GM23338 (cell line): ENCODE data around the gene NEK8. TPM values are rescaled to one million over a fixed set of nuclear protein-coding genes. Genes with fewer than 3 reads are reported as not detected.

Source experiments
- ATAC-seq: fragments of 200-7000 bp; cut with Tn5 transposase; 3 replicates; pipeline ENCODE4 v1.9.1; 2020
- DNase-seq: peaks from one replicate; pipeline ENCODE4 v3.0.0-alpha.2; 2015; ENCODE audit warnings: low spot score
- H2AFZ ChIP-seq: fragments of 200-600 bp; sonication (generic); 2 replicates; pipeline ENCODE4 v1.8.0; 2016; ENCODE audit warnings: antibody characterized with exemption, mild to moderate bottlenecking, moderate library complexity
- H3F3A ChIP-seq: fragments of 200-600 bp; sonication (generic); replicated peaks from 2 replicates; pipeline ENCODE4 v1.8.0; 2017; ENCODE audit warnings: antibody characterized with exemption, mixed run types, low read depth
- H3K27ac ChIP-seq: fragments of 200-600 bp; sonication (generic); 2 replicates; pipeline ENCODE4 v1.6.1; 2016; ENCODE audit warnings: low read depth
- H3K27me3 ChIP-seq: fragments of 200-600 bp; sonication (generic); 2 replicates; pipeline ENCODE4 v1.8.0; 2016; ENCODE audit warnings: mild to moderate bottlenecking, mixed run types, moderate library complexity; ENCODE audit not compliant: insufficient read depth
- H3K36me3 ChIP-seq: fragments of 200-600 bp; sonication (generic); 2 replicates; pipeline ENCODE4 v1.8.0; 2016; ENCODE audit warnings: mild to moderate bottlenecking; ENCODE audit not compliant: insufficient read depth
- H3K4me1 ChIP-seq: fragments of 200-600 bp; sonication (generic); 2 replicates; pipeline ENCODE4 v1.8.0; 2016; ENCODE audit warnings: mild to moderate bottlenecking, moderate library complexity; ENCODE audit not compliant: insufficient read depth
- H3K4me2 ChIP-seq: fragments of 200-600 bp; sonication (generic); 2 replicates; pipeline ENCODE4 v1.7.1; 2017; ENCODE audit warnings: mixed run types
- H3K4me3 ChIP-seq: fragments of 200-600 bp; sonication (generic); 2 replicates; pipeline ENCODE4 v1.6.1; 2016; ENCODE audit warnings: mixed run types
- H3K79me2 ChIP-seq: fragments of 200-600 bp; sonication (generic); replicated peaks from 2 replicates; pipeline ENCODE4 v1.8.0; 2017; ENCODE audit warnings: mild to moderate bottlenecking; ENCODE audit not compliant: insufficient read depth
- H3K9me2 ChIP-seq: fragments of 200-600 bp; sonication (generic); 2 replicates; pipeline ENCODE4 v1.8.0; 2017; ENCODE audit not compliant: insufficient read depth
- H4K20me1 ChIP-seq: fragments of 200-600 bp; sonication (generic); replicated peaks from 2 replicates; pipeline ENCODE4 v1.8.0; 2017; ENCODE audit warnings: mild to moderate bottlenecking; ENCODE audit not compliant: insufficient read depth
- H3K27ac Mint-ChIP-seq: 2 replicates; pipeline ENCODE4 v1.8.0; 2020; ENCODE audit warnings: inconsistent platforms, mild to moderate bottlenecking, moderate library complexity, mixed read lengths
- H3K27me3 Mint-ChIP-seq: 3 replicates; pipeline ENCODE4 v1.8.0; 2022; ENCODE audit warnings: low read depth, mild to moderate bottlenecking, moderate library complexity, mixed read lengths, inconsistent platforms; ENCODE audit not compliant: insufficient read depth, poor library complexity
- H3K36me3 Mint-ChIP-seq: 3 replicates; pipeline ENCODE4 v1.8.0; 2021; ENCODE audit warnings: low read depth, mild to moderate bottlenecking, inconsistent platforms, moderate library complexity, mixed read lengths
- H3K4me1 Mint-ChIP-seq: 3 replicates; pipeline ENCODE4 v1.8.0; 2020; ENCODE audit warnings: mild to moderate bottlenecking, inconsistent platforms, mixed read lengths
- H3K4me3 Mint-ChIP-seq: 3 replicates; pipeline ENCODE4 v1.8.0; 2021; ENCODE audit warnings: moderate library complexity, mild to moderate bottlenecking, inconsistent platforms, mixed read lengths
- H3K9me3 Mint-ChIP-seq: 3 replicates; pipeline ENCODE4 v1.8.0; 2020; ENCODE audit warnings: moderate library complexity, mild to moderate bottlenecking, inconsistent platforms, mixed read lengths
- CREB1 ChIP-seq: fragments of 250-450 bp; sonication (Bioruptor Pico); IDR thresholded peaks from 2 replicates; pipeline ENCODE4 v1.5.0; 2020; ENCODE audit warnings: low read depth, mild to moderate bottlenecking, moderate library complexity
- CTCF ChIP-seq, 2 experiments: fragments of 200-600 bp in 1 of 2; sonication (generic) in 1 of 2; conservative IDR thresholded peaks; 2 replicates each; pipeline versions ENCODE4 v1.5.1 to v1.6.1; 2016 to 2017; ENCODE audit warnings: antibody characterized with exemption in 2 of 2, low read depth in 2 of 2, mild to moderate bottlenecking in 2 of 2, moderate library complexity in 1 of 2
- EZH2 ChIP-seq: fragments of 200-600 bp; sonication (generic); IDR thresholded peaks from one replicate; pipeline ENCODE4 v1.8.0; 2017; ENCODE audit warnings: antibody characterized with exemption, mild to moderate bottlenecking, low read depth; ENCODE audit not compliant: unreplicated experiment
- EZH2phosphoT487 ChIP-seq: fragments of 200-600 bp; sonication (generic); IDR thresholded peaks from one replicate; pipeline ENCODE4 v1.8.1; 2018; ENCODE audit warnings: antibody characterized with exemption; ENCODE audit not compliant: unreplicated experiment
- JUNB ChIP-seq: IDR thresholded peaks from one replicate; pipeline ENCODE4 v1.6.1; 2016; ENCODE audit warnings: antibody characterized with exemption; ENCODE audit not compliant: unreplicated experiment
- NANOG ChIP-seq: IDR thresholded peaks from 2 replicates; pipeline ENCODE4 v1.6.1; 2016; ENCODE audit warnings: antibody characterized with exemption, borderline replicate concordance
- POLR2AphosphoS5 ChIP-seq: IDR thresholded peaks from 2 replicates; pipeline ENCODE4 v1.6.1; 2016; ENCODE audit warnings: antibody characterized with exemption, low read depth
- REST ChIP-seq: IDR thresholded peaks from one replicate; pipeline ENCODE4 v1.6.1; 2018; ENCODE audit warnings: antibody characterized with exemption; ENCODE audit not compliant: unreplicated experiment
- STAT1 ChIP-seq: IDR thresholded peaks from one replicate; pipeline ENCODE4 v1.6.1; 2016; ENCODE audit warnings: antibody characterized with exemption; ENCODE audit not compliant: unreplicated experiment
- ZNF114 ChIP-seq: fragments of 250-450 bp; sonication (Bioruptor Pico); IDR thresholded peaks from 2 replicates; pipeline ENCODE4 v1.5.0; 2020; ENCODE audit warnings: mild to moderate bottlenecking, moderate library complexity
- ZNF331 ChIP-seq: fragments of 250-450 bp; sonication (Bioruptor Pico); IDR thresholded peaks from 2 replicates; pipeline ENCODE4 v1.5.0; 2020; ENCODE audit warnings: low read depth, mild to moderate bottlenecking, moderate library complexity
- ZNF462 ChIP-seq: fragments of 250-450 bp; sonication (Bioruptor Pico); IDR thresholded peaks from 2 replicates; pipeline ENCODE4 v1.5.0; 2020; ENCODE audit warnings: mild to moderate bottlenecking, moderate library complexity
- polyA plus RNA-seq: library from polyadenylated mRNA; unstranded; fragments of >200 nt; fragmentation: Nextera tagmentation; extraction: Ambion mirVana; gene quantifications from 2 replicates; pipeline ENCODE4 v1.2.1, GENCODE V29; 2016
- total RNA-seq: library from RNA; depleted of rRNA; stranded (reverse); fragments of >200 nt; shearing (Covaris generic); gene quantifications from 2 replicates; pipeline ENCODE4 v1.2.3, GENCODE V29; 2014
- TF ChIP-seq, protein P1 (sequence below): IDR thresholded peaks from 2 replicates; pipeline ENCODE4 v1.6.1; 2016; ENCODE audit warnings: antibody characterized with exemption

Gene NEK8
- total and polyA plus RNA-seq, 2 experiments from 2014 or later: 10.0 to 14.9 TPM

DNA sequence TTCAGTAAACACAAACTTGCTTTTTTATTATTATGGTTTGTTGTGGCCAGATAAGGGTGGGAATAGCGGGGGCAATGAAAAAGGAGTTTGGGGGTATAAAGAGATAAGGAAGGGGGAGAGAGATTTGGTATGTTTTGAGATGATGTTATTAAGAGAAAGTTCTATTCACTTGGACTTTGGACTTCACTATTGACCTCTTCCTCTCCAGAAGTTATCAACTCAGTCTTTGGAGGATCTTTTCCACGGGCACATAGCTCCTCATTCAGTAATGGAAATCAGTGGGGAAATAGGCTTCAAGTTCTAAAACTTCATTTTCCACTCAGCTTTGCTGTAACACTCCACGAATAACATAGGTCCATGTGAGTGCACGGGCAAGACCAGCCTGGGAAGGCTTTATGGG is 40.1 kb upstream of the NEK8 start:
- no peaks in the 10 kb centered on the region for H3K79me2 ChIP-seq
- Mint-ChIP-seq H3K36me3 (peaks cover 97% of the 10 kb centered on the region), H3K27me3 (peaks cover 4% of the 10 kb centered on the region), H3K9me3 (no peaks in the 10 kb centered on the region), H3K27ac (no peak overlapping the region), H3K4me3 (no peak overlapping the region), H3K4me1 (no peaks in the 10 kb centered on the region)
- H3K4me1 ChIP-seq: no peaks in the 10 kb centered on the region
- H3F3A ChIP-seq: no peaks in the 10 kb centered on the region
- H3K4me2 ChIP-seq: no peak overlapping the region
- ATAC-seq (no peak), DNase-seq (no peak)
- TF ChIP-seq ZNF331 (CRISPR knock-in tag) (no peak), STAT1 (no peak), EZH2 (no peak), EZH2phosphoT487 (no peak), ZNF114 (no peak), REST (no peak), NANOG (no peak), POLR2AphosphoS5 (no peak), CTCF (conservative IDR thresholded peaks at IDR 0.05; ENCODE audit: low read depth in 2 of 2) (no peak), ZNF462 (CRISPR knock-in tag) (no peak), CREB1 (CRISPR knock-in tag) (no peak), JUNB (no peak)
- TF ChIP-seq, protein P1, sequence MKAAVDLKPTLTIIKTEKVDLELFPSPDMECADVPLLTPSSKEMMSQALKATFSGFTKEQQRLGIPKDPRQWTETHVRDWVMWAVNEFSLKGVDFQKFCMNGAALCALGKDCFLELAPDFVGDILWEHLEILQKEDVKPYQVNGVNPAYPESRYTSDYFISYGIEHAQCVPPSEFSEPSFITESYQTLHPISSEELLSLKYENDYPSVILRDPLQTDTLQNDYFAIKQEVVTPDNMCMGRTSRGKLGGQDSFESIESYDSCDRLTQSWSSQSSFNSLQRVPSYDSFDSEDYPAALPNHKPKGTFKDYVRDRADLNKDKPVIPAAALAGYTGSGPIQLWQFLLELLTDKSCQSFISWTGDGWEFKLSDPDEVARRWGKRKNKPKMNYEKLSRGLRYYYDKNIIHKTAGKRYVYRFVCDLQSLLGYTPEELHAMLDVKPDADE: no peak
- peaks cover 2% of the 10 kb centered on the region for H4K20me1 ChIP-seq
- no peak overlapping the region for H3K4me3 ChIP-seq
- H3K27ac ChIP-seq: no peak overlapping the region
- peaks cover 77% of the 10 kb centered on the region for H3K36me3 ChIP-seq
- H3K9me2 ChIP-seq: no peaks in the 10 kb centered on the region
- no peaks in the 10 kb centered on the region for H3K27me3 ChIP-seq
- H2AFZ ChIP-seq: no peak overlapping the region
